ENCODE data around the gene PRDM2. TPM values are rescaled to one million over a fixed set of nuclear protein-coding genes. Genes with fewer than 3 reads are reported as not detected.

Gene PRDM2
- total and polyA plus RNA-seq, 2 of the 13 experiments (the other 11 are each of a cell fraction or from before 2014, with no cell fraction given) = 4.0 to 6.5 TPM

DNA sequence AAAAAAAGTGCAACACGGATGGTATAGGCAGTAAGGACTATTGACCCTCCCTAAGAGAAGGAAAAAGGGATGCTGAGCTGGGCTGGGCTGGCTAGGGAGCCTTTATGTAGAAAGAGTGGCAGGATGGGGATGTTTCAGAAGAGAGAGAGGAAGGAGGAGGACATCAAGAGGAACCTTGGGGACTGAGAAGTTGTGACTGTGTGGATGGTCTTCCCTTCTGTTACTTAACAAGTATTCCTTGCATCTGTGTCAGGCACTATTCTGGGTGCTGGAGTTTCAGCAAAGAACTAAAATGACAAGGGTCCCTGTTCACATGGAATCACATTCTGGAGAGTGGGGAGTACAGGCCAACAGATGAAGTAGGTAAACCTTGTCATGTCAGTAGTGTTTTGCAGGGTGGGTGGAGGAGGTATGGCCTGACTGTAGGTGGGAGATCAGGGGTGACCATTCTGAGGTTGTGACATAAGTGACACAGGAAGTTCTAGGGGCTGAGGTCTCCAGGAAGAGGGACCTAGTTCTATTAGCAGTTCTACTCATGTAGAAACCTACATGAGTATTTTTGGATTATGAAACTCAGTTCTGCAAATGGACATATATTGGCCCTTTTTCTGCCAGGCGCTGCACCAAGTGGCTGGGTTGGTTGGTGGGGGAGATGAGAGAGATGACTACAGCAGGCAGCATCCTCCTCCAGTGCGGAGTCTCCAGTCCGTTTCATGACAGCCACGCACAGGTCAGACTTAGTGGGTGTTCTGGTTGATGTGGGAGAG is 53.8 kb downstream of the PRDM2 start:
- no TSS peak for BruUV-seq (replicated peaks)
- 95% methylated on average over 4 of the region's 5 CpGs for whole genome bisulfite sequencing (ENCODE audit: low lambda C conversion rate)
- Histone ChIP-seq H2AFZ (ENCODE audit: low read length) (no peak overlapping the region), H3K9ac (ENCODE audit: insufficient read depth, low read depth, low read length) (no peak overlapping the region), H3K79me2 (ENCODE audit: insufficient read depth, low read length) (peaks cover 83% of the 10 kb centered on the region), H4K20me1 (ENCODE audit: insufficient read depth, low read length) (peaks cover 18% of the 10 kb centered on the region; the same call in 1 of the 2 replicates), H3K4me3 (replicated peaks in 1 of 3; ENCODE audit: insufficient read depth in 1 of 3, low read depth in 2 of 3, low read length in 3 of 3) (no peak overlapping the region), H3K27me3 (ENCODE audit: control insufficient read depth in 1 of 2, insufficient read depth in 2 of 2, low read length in 2 of 2) (no peaks in the 10 kb centered on the region), H3K27ac (ENCODE audit: extremely low read length, insufficient read depth, low read length) (no peak overlapping the region), H3K4me1 (ENCODE audit: insufficient read depth, low read length) (peaks cover 36% of the 10 kb centered on the region), H3K36me3 (replicated peaks in 1 of 2; ENCODE audit: control insufficient read depth in 1 of 2, insufficient read depth in 2 of 2, low read length in 2 of 2) (no peaks in the 10 kb centered on the region; a peak in 1 of 5 replicates), H3K4me2 (ENCODE audit: low read depth, low read length) (no peak overlapping the region), H3K9me3 (ENCODE audit: low read length) (no peaks in the 10 kb centered on the region)
- no peak for DNase-seq (ENCODE audit: low spot score)
- CTCF ChIA-PET (ENCODE audit: low intra/inter-chr PET ratio, low total read pairs) = no interaction called here
- in situ Hi-C loops (cut with HindIII; ENCODE audit: extremely low pct_ligation_motif_present, low pct_unique_long_range_greater_than_20kb) = no loop called here
- intact Hi-C loops (cut with micrococcal nuclease; ENCODE audit: unreplicated experiment) = no loop called here
- no peak for ATAC-seq
- TF ChIP-seq ZNF589 (CRISPR knock-in tag; conservative IDR thresholded peaks at IDR 0.05) (no peak), ZNF839 (CRISPR knock-in tag; IDR thresholded peaks at IDR 0.05; ENCODE audit: borderline replicate concordance) (no peak), KDM6A (CRISPR knock-in tag; IDR thresholded peaks at IDR 0.05; ENCODE audit: low read depth) (no peak), ZNF552 (CRISPR knock-in tag; IDR thresholded peaks at IDR 0.05; ENCODE audit: borderline replicate concordance) (no peak), TFE3 (CRISPR knock-in tag; IDR thresholded peaks at IDR 0.05) (no peak), THRA (CRISPR knock-in tag; IDR thresholded peaks at IDR 0.05; ENCODE audit: borderline replicate concordance) (no peak), CENPBD1 (CRISPR knock-in tag; IDR thresholded peaks at IDR 0.05; ENCODE audit: borderline replicate concordance, low read depth) (no peak)
- POLR2A ChIA-PET = no interaction called here
- FAIRE-seq = no peak

All from HepG2 (cell line).